HS-5 (cell line): ENCODE data around the gene RNF41.
A peak's percentile ranks its signal among the peaks of the same experiment; 100 is the strongest.
"Not testable (repeated sequence)": the region's sequence is repeated elsewhere in the genome, so short reads cannot be mapped to it uniquely, and the experiment has no call there.

Experiments used
- DNase-seq: peaks from one replicate; pipeline ENCODE4 v3.0.0-alpha.2; 2012; ENCODE audit warnings: low read depth

Gene RNF41

GRCh38 chr12:56165369-56165768, 56.4 kb downstream of the RNF41 start:
- DNase-seq = no peak

- DNase-seq = no peak
Measured at GRCh38 chr12:56164345-56164729, 57.4 kb downstream of the RNF41 start.

- DNase-seq = no peak
Measured at GRCh38 chr12:56163533-56164344, 58.0 kb downstream of the RNF41 start.

GRCh38 chr12:56162468-56163290, 59.0 kb downstream of the RNF41 start:
- no peak for DNase-seq

GRCh38 chr12:56161690-56162351, 59.9 kb downstream of the RNF41 start:
- no peak for DNase-seq

- no peak for DNase-seq
Measured at GRCh38 chr12:56160894-56161689, 60.6 kb downstream of the RNF41 start.

GRCh38 chr12:56160193-56160763, 61.4 kb downstream of the RNF41 start:
- DNase-seq = no peak

- no peak for DNase-seq
Measured at GRCh38 chr12:56159482-56160192, 62.1 kb downstream of the RNF41 start.

GRCh38 chr12:56158926-56159461, 62.7 kb downstream of the RNF41 start:
- no peak for DNase-seq

- peak; percentile 97 for DNase-seq
Measured at GRCh38 chr12:56158029-56158925, 63.4 kb downstream of the RNF41 start, which contains the start of gene MYL6. Gene MYL6 (plus strand): TSS chr12:56158359. CDS start chr12:56158402, 43 bp downstream.

- DNase-seq = peak; percentile 74
Measured at GRCh38 chr12:56157201-56158028, 64.3 kb downstream of the RNF41 start.

GRCh38 chr12:56156464-56157200, 65.1 kb downstream of the RNF41 start:
- DNase-seq = not testable (repeated sequence)

GRCh38 chr12:56155256-56155845, 66.4 kb downstream of the RNF41 start:
- no peak for DNase-seq

- no peak for DNase-seq
Measured at GRCh38 chr12:56154818-56155217, 66.9 kb downstream of the RNF41 start.

- DNase-seq = no peak
Measured at GRCh38 chr12:56154246-56154771, 67.4 kb downstream of the RNF41 start.

GRCh38 chr12:56153678-56154065, 68.0 kb downstream of the RNF41 start:
- DNase-seq = no peak
